H1 (cell line): Measurements from ENCODE around the gene ACTN3. TPM values are rescaled to one million over a fixed set of nuclear protein-coding genes. Genes with fewer than 3 reads are reported as not detected.

Source experiments
- CTCF ChIA-PET: fragments of 300-600 bp; sonication (Branson Sonifier 250); formaldehyde crosslinking; loops from one replicate; lab custom pipeline; 2021; ENCODE audit not compliant: partially characterized antibody; lab: Charles Lee
- POLR2A ChIA-PET: fragments of 300-600 bp; sonication (Branson Sonifier 250); formaldehyde crosslinking; loops from one replicate; lab custom pipeline; 2021; ENCODE audit warnings: inconsistent platforms; ENCODE audit not compliant: partially characterized antibody; lab: Charles Lee
- DNase-seq, 2 experiments: peaks; one replicate each; pipeline versions ENCODE4 v3.0.0 to v3.0.0-alpha.2; 2010 to 2022; ENCODE audit warnings: low spot score in 2 of 2, low read depth in 1 of 2, mixed read lengths in 1 of 2
- FAIRE-seq: peaks from 2 replicates; lab custom pipeline; 2011; peaks lifted over from hg19 to GRCh38; lab: Jason Lieb, UNC
- H2AFZ ChIP-seq: 2 replicates; pipeline ENCODE4 v1.8.1; 2012; ENCODE audit warnings: low read length, inconsistent platforms
- H2AK5ac ChIP-seq: 2 replicates; pipeline ENCODE4 v1.6.1; 2013; ENCODE audit warnings: low read depth, low read length
- H2BK120ac ChIP-seq: replicated peaks from 2 replicates; pipeline ENCODE3; 2013; ENCODE audit warnings: low read depth, low read length, inconsistent platforms
- H2BK12ac ChIP-seq: 2 replicates; pipeline ENCODE4 v1.6.1; 2013; ENCODE audit warnings: low read depth, low read length
- H2BK15ac ChIP-seq: 2 replicates; pipeline ENCODE4 v1.6.1; 2013; ENCODE audit warnings: low read length
- H2BK20ac ChIP-seq: 2 replicates; pipeline ENCODE4 v1.6.1; 2013; ENCODE audit warnings: low read length
- H2BK5ac ChIP-seq: 2 replicates; pipeline ENCODE4 v1.6.1; 2013; ENCODE audit warnings: low read depth, low read length
- H3K14ac ChIP-seq: 2 replicates; pipeline ENCODE4 v1.6.1; 2013; ENCODE audit warnings: inconsistent platforms; ENCODE audit not compliant: insufficient read length
- H3K18ac ChIP-seq: 2 replicates; pipeline ENCODE4 v1.6.1; 2013; ENCODE audit warnings: low read length; ENCODE audit errors: extremely low read depth
- H3K23ac ChIP-seq: 2 replicates; pipeline ENCODE4 v1.6.1; 2013; ENCODE audit warnings: inconsistent platforms; ENCODE audit not compliant: insufficient read length
- H3K23me2 ChIP-seq: 2 replicates; pipeline ENCODE4 v1.6.1; 2013; ENCODE audit warnings: low read depth, low read length
- H3K27ac ChIP-seq: 2 replicates; pipeline ENCODE4 v1.6.1; 2011; ENCODE audit warnings: low read depth, low read length, inconsistent platforms
- H3K27me3 ChIP-seq, 4 experiments: replicated peaks in 1 of 4; 1 replicate in 1 of 4; 2 replicates in 3 of 4; pipeline versions ENCODE4 v1.6.1 to v1.8.1; 2011 to 2013; ENCODE audit warnings: low read length in 3 of 4, mild to moderate bottlenecking in 3 of 4, inconsistent platforms in 2 of 4, mixed read lengths in 2 of 4, moderate library complexity in 1 of 4; ENCODE audit not compliant: control insufficient read depth in 3 of 4, insufficient read depth in 3 of 4; ENCODE audit errors: extremely low read depth in 1 of 4
- H3K36me3 ChIP-seq, 4 experiments: 2 replicates each; pipeline versions ENCODE4 v1.6.1 to v1.8.1; 2011 to 2013; ENCODE audit warnings: mild to moderate bottlenecking in 4 of 4, low read length in 3 of 4, moderate library complexity in 2 of 4, control low read depth in 1 of 4, inconsistent platforms in 1 of 4; ENCODE audit not compliant: insufficient read depth in 4 of 4, control insufficient read depth in 2 of 4
- H3K4ac ChIP-seq: replicated peaks from 2 replicates; pipeline ENCODE3; 2013; ENCODE audit warnings: low read length, low read depth, mixed read lengths, inconsistent platforms; ENCODE audit not compliant: insufficient read length
- H3K4me1 ChIP-seq, 4 experiments: replicated peaks in 1 of 4; 1 replicate in 1 of 4; 2 replicates in 3 of 4; pipeline versions ENCODE4 v1.6.1 to v1.8.1; 2011 to 2013; ENCODE audit warnings: low read length in 3 of 4, inconsistent platforms in 2 of 4, mixed read lengths in 1 of 4; ENCODE audit not compliant: insufficient read depth in 4 of 4, control insufficient read depth in 3 of 4
- H3K4me2 ChIP-seq, 2 experiments: 2 replicates each; pipeline versions ENCODE4 v1.6.1 to v1.8.1; 2011 to 2013; ENCODE audit warnings: low read depth in 2 of 2, low read length in 2 of 2, control low read depth in 1 of 2, inconsistent platforms in 1 of 2, mild to moderate bottlenecking in 1 of 2; ENCODE audit not compliant: insufficient read depth in 1 of 2
- H3K4me3 ChIP-seq, 4 experiments: fragments of 200-600, 300-600 bp in 1 of 4; sonication (generic), shearing (Covaris generic), sonication (Bioruptor Twin) in 1 of 4; 2 replicates each; pipeline versions ENCODE4 v1.5.1 to v1.8.1; 2011 to 2016; ENCODE audit warnings: low read length in 4 of 4, low read depth in 3 of 4, control low read depth in 2 of 4, inconsistent platforms in 2 of 4, mild to moderate bottlenecking in 2 of 4, mixed read lengths in 1 of 4, moderate library complexity in 1 of 4; ENCODE audit not compliant: insufficient read depth in 2 of 4; ENCODE audit errors: extremely low read depth in 1 of 4
- H3K56ac ChIP-seq: replicated peaks from 2 replicates; pipeline ENCODE3; 2013; ENCODE audit warnings: low read depth, mild to moderate bottlenecking, mixed read lengths, low read length, inconsistent platforms; ENCODE audit not compliant: insufficient read length
- H3K79me1 ChIP-seq: 2 replicates; pipeline ENCODE4 v1.6.1; 2013; ENCODE audit warnings: low read depth, low read length, control low read depth
- H3K79me2 ChIP-seq, 2 experiments: 2 replicates each; pipeline versions ENCODE4 v1.6.1 to v1.8.1; 2012 to 2013; ENCODE audit warnings: low read length in 2 of 2, mild to moderate bottlenecking in 2 of 2, inconsistent platforms in 1 of 2; ENCODE audit not compliant: insufficient read depth in 2 of 2, control insufficient read depth in 1 of 2
- H3K9ac ChIP-seq, 4 experiments: replicated peaks in 1 of 4; 1 replicate in 1 of 4; 2 replicates in 3 of 4; pipeline versions ENCODE4 v1.6.1 to v1.8.1; 2011 to 2013; ENCODE audit warnings: low read depth in 3 of 4, low read length in 3 of 4, control low read depth in 2 of 4, mild to moderate bottlenecking in 2 of 4, moderate library complexity in 2 of 4, inconsistent platforms in 1 of 4; ENCODE audit errors: extremely low read depth in 1 of 4
- H3K9me3 ChIP-seq, 2 experiments: 2 replicates each; pipeline versions ENCODE4 v1.6.1 to v1.8.1; 2012 to 2013; ENCODE audit warnings: mild to moderate bottlenecking in 2 of 2, moderate library complexity in 2 of 2, control low read depth in 1 of 2, inconsistent platforms in 1 of 2, low read depth in 1 of 2, low read length in 1 of 2, mixed read lengths in 1 of 2; ENCODE audit not compliant: insufficient read depth in 2 of 2
- H4K20me1 ChIP-seq, 2 experiments: replicated peaks in 1 of 2; 2 replicates each; pipeline versions ENCODE3 to v1.8.1; 2011 to 2013; ENCODE audit warnings: inconsistent platforms in 2 of 2, low read length in 2 of 2, mild to moderate bottlenecking in 1 of 2; ENCODE audit not compliant: insufficient read depth in 2 of 2, control insufficient read depth in 1 of 2
- H4K5ac ChIP-seq: 2 replicates; pipeline ENCODE4 v1.6.1; 2013; ENCODE audit warnings: low read length, low read depth, mixed read lengths, inconsistent platforms; ENCODE audit not compliant: insufficient read length
- H4K8ac ChIP-seq: 2 replicates; pipeline ENCODE4 v1.8.0; 2013; ENCODE audit warnings: mild to moderate bottlenecking, moderate library complexity, low read length, inconsistent platforms; ENCODE audit not compliant: insufficient read depth; ENCODE audit errors: extremely low read depth
- H4K91ac ChIP-seq: replicated peaks from 2 replicates; pipeline ENCODE3; 2013; ENCODE audit warnings: low read length, mixed read lengths, inconsistent platforms; ENCODE audit not compliant: insufficient read length
- CHD1 ChIP-seq: IDR thresholded peaks from 2 replicates; pipeline ENCODE4 v1.6.1; 2012; ENCODE audit warnings: low read depth, low read length, improper control_type of control experiment
- CTBP2 ChIP-seq: IDR thresholded peaks from 2 replicates; pipeline ENCODE4 v1.7.0; 2011; ENCODE audit warnings: borderline replicate concordance, mild to moderate bottlenecking, moderate library complexity, mixed read lengths, low read length; ENCODE audit not compliant: insufficient read depth, insufficient read length
- EGR1 ChIP-seq: IDR thresholded peaks from 2 replicates; pipeline ENCODE4 v1.6.1; 2011; ENCODE audit warnings: low read depth, low read length, borderline replicate concordance
- EP300 ChIP-seq, 2 experiments: IDR thresholded peaks; 1 replicate in 1 of 2; 2 replicates in 1 of 2; pipeline ENCODE4 v1.6.1; 2011 to 2012; ENCODE audit warnings: low read depth in 2 of 2, low read length in 2 of 2, mild to moderate bottlenecking in 2 of 2, borderline replicate concordance in 1 of 2, inconsistent platforms in 1 of 2, moderate library complexity in 1 of 2
- HDAC2 ChIP-seq, 2 experiments: fragments of 300-600 bp in 1 of 2; sonication (generic) in 1 of 2; IDR thresholded peaks; 2 replicates each; pipeline ENCODE4 v1.6.1; 2011 to 2012; ENCODE audit warnings: low read depth in 2 of 2, low read length in 2 of 2, mild to moderate bottlenecking in 2 of 2, moderate library complexity in 2 of 2, borderline replicate concordance in 1 of 2, inconsistent platforms in 1 of 2
- JUND ChIP-seq: IDR thresholded peaks from 2 replicates; pipeline ENCODE4 v1.6.1; 2011; ENCODE audit warnings: mild to moderate bottlenecking, improper control_type of control experiment, low read length
- KDM5A ChIP-seq: fragments of 200-600 bp; IDR thresholded peaks from 2 replicates; pipeline ENCODE4 v1.7.1; 2012; ENCODE audit warnings: mild to moderate bottlenecking, low read length, inconsistent platforms, mixed read lengths
- NRF1 ChIP-seq: IDR thresholded peaks from 2 replicates; pipeline ENCODE4 v1.6.1; 2011; ENCODE audit warnings: mild to moderate bottlenecking, low read depth, low read length, improper control_type of control experiment
- POLR2A ChIP-seq, 2 experiments: IDR thresholded peaks; 1 replicate in 1 of 2; 2 replicates in 1 of 2; pipeline ENCODE4 v1.6.1; 2011; ENCODE audit warnings: low read depth in 2 of 2, low read length in 2 of 2, mild to moderate bottlenecking in 2 of 2; ENCODE audit errors: control extremely low read depth in 1 of 2
- POLR2AphosphoS5 ChIP-seq: IDR thresholded peaks from 2 replicates; pipeline ENCODE4 v1.6.1; 2011; ENCODE audit warnings: low read depth, low read length
- SIRT6 ChIP-seq: IDR thresholded peaks from one replicate; pipeline ENCODE4 v1.7.1; 2012; ENCODE audit warnings: low read length, inconsistent platforms
- SUZ12 ChIP-seq: fragments of 200-600 bp; sonication (generic); IDR thresholded peaks from 2 replicates; pipeline ENCODE4 v1.6.1; 2012; ENCODE audit warnings: mild to moderate bottlenecking, inconsistent platforms, low read length, moderate library complexity, mixed read lengths
- TAF7 ChIP-seq: optimal IDR thresholded peaks from 2 replicates; pipeline ENCODE3; 2011; ENCODE audit warnings: low read depth, mild to moderate bottlenecking, inconsistent platforms, low read length, moderate library complexity, borderline replicate concordance
- WGBS, 2 experiments: shearing (Covaris generic) in 1 of 2; methylation state at CpG; one replicate each; pipeline versions ENCODE4 v1.1.6 to v1.1.7; 2013 to 2015; ENCODE audit warnings: low lambda C conversion rate in 2 of 2, mixed read lengths in 2 of 2, inconsistent platforms in 1 of 2, low coverage in 1 of 2, missing lambda C conversion rate in 1 of 2; ENCODE audit not compliant: insufficient replicate concordance in 2 of 2, insufficient coverage in 1 of 2, insufficient read length in 1 of 2; ENCODE audit errors: extremely low coverage in 1 of 2, missing lambda C conversion rate in 1 of 2; 5-methylcytosine and 5-hydroxymethylcytosine counted together
- polyA plus RNA-seq, 7 experiments: library from polyadenylated mRNA; depleted of rRNA in 3 of 7; stranded (reverse) in 5 of 7; unstranded in 2 of 7; fragments of >200 nt in 5 of 7; fragments of 200-250 nt in 2 of 7; gene quantifications; 1 replicate in 5 of 7; 2 replicates in 1 of 7; 4 replicates in 1 of 7; pipeline versions ENCODE4 v1.2.1 to v1.2.3, GENCODE V29; 2011 to 2013; ENCODE audit warnings: missing spikeins in 2 of 7, mixed read lengths in 2 of 7
- total RNA-seq: library from RNA; stranded (reverse); fragmentation: NEBNext Ultra II Directional; extraction: Animal tissue kit (Norgen Biotek cat#: 25700); gene quantifications from 2 replicates; pipeline ENCODE4 v1.2.1, GENCODE V29; 2021

ACTN3 gene
- total and polyA plus RNA-seq, 2 of the 8 experiments (the other 6 are each of a cell fraction or from before 2014, with no cell fraction given), result 30.8 to 36.7 TPM

- Histone ChIP-seq H3K23ac (no peak overlapping the region), H3K27ac (no peak overlapping the region), H3K23me2 (no peaks in the 10 kb centered on the region), H2BK15ac (no peak overlapping the region), H3K18ac (no peak overlapping the region), H2AK5ac (no peak overlapping the region), H3K56ac (no peak overlapping the region), H2BK12ac (no peak overlapping the region), H2AFZ (no peak overlapping the region), H3K4ac (no peak overlapping the region), H3K4me3 (no peak overlapping the region), H4K8ac (peak overlapping the region; percentile 91), H3K27me3 (no peaks in the 10 kb centered on the region), H2BK120ac (no peak overlapping the region), H2BK20ac (0 out of 2 replicates have a peak overlapping the region, but pooled peaks have one; percentile 32), H3K4me1 (peaks cover 11 to 20% (median 14%) of the 10 kb centered on the region in 4 experiments; a peak in 6 of 7 replicates), H4K91ac (peak overlapping the region; percentile 67), H3K79me1 (no peaks in the 10 kb centered on the region), H4K20me1 (no peaks in the 10 kb centered on the region), H4K5ac (no peak overlapping the region), H3K79me2 (no peaks in the 10 kb centered on the region), H3K36me3 (peaks cover 0 to 8% (median 5%) of the 10 kb centered on the region in 4 experiments; a peak in 5 of 8 replicates), H3K9me3 (0 out of 4 replicates have a peak, but pooled peaks cover 0 to 2% of the 10 kb centered on the region in 2 experiments), H3K9ac (no peak overlapping the region), H3K14ac (no peak overlapping the region), H2BK5ac (no peak overlapping the region), H3K4me2 (peak overlapping the region in 1 of 2 experiments; percentile 11; a peak in 1 of 4 replicates)
- FAIRE-seq, result no peak
- WGBS, 2 experiments, result 89% methylated on average over 15 of the region's 15 CpGs; no CpG with 5 or more reads in 1 of the 2 experiments
- DNase-seq, result no peak
- ChIA-PET POLR2A (interaction anchor here (0.7 to 4.8 kb wide), 16 partner anchors 9 to 111 kb away, joined by 3 to 51 read pairs (median 5); partner anchors contain the start of genes ACTN3, RBM14, RBM4 and RBM4B), CTCF (interaction anchor here (0.7 to 4.6 kb wide), 6 partner anchors 10 to 1080 kb away, joined by 3 to 46 read pairs (median 4); partner anchors contain the start of genes CCDC87 and CCS)
- TF ChIP-seq CTBP2 (no peak), POLR2A (IDR thresholded peaks at IDR 0.05; ENCODE audit: control extremely low read depth in 1 of 2, low read depth in 2 of 2, low read length in 2 of 2) (no peak; a peak in 1 of 3 replicates), EGR1 (no peak), TAF7 (no peak), NRF1 (no peak), KDM5A (no peak), HDAC2 (IDR thresholded peaks at IDR 0.05; ENCODE audit: borderline replicate concordance in 1 of 2, low read depth in 2 of 2, low read length in 2 of 2) (no peak), SUZ12 (no peak), EP300 (IDR thresholded peaks at IDR 0.05; ENCODE audit: borderline replicate concordance in 1 of 2, low read depth in 2 of 2, low read length in 2 of 2) (no peak), JUND (no peak), POLR2AphosphoS5 (no peak), CHD1 (no peak), SIRT6 (no peak)
Measured at GRCh38 chr11:66567787-66568123, 21.1 kb downstream of the ACTN3 start.
